ENCODE measurements around the gene PVALEF.

PVALEF gene

GRCh38 chr17:81165246-81166032 is at the start of gene PVALEF:
Gene PVALEF (plus strand): TSS chr17:81165507. CDS start chr17:81181227, 15,720 bp downstream.
- DNase-seq (ENCODE audit: low read depth): peak; percentile 13

- DNase-seq (ENCODE audit: low read depth): no peak
These were observed 49.4 kb upstream of the PVALEF start for GRCh38 chr17:81115749-81116464.

GRCh38 chr17:81116704-81117103 is 48.6 kb upstream of the PVALEF start:
- no peak for DNase-seq (ENCODE audit: low read depth)

- no peak for DNase-seq (ENCODE audit: low read depth)
These were observed 47.6 kb upstream of the PVALEF start for GRCh38 chr17:81117672-81118198.

- no peak for DNase-seq (ENCODE audit: low read depth)
These were observed 46.7 kb upstream of the PVALEF start for GRCh38 chr17:81118308-81119221.

- DNase-seq (ENCODE audit: low read depth): peak; percentile 92
These were observed 45.8 kb upstream of the PVALEF start for GRCh38 chr17:81119223-81120148.

- DNase-seq (ENCODE audit: low read depth): no peak
These were observed 45.2 kb upstream of the PVALEF start for GRCh38 chr17:81120149-81120484.

- no peak for DNase-seq (ENCODE audit: low read depth)
These were observed 44.3 kb upstream of the PVALEF start for GRCh38 chr17:81120695-81121621.

GRCh38 chr17:81121841-81122733 is 43.2 kb upstream of the PVALEF start:
- DNase-seq (ENCODE audit: low read depth): no peak

GRCh38 chr17:81123052-81124048 is 42.0 kb upstream of the PVALEF start:
- no peak for DNase-seq (ENCODE audit: low read depth)

- no peak for DNase-seq (ENCODE audit: low read depth)
These were observed 40.9 kb upstream of the PVALEF start for GRCh38 chr17:81124377-81124776.

- DNase-seq (ENCODE audit: low read depth): no peak
These were observed 39.7 kb upstream of the PVALEF start for GRCh38 chr17:81125573-81126081.

GRCh38 chr17:81126281-81127132 is 38.8 kb upstream of the PVALEF start:
- no peak for DNase-seq (ENCODE audit: low read depth)

- no peak for DNase-seq (ENCODE audit: low read depth)
These were observed 38.2 kb upstream of the PVALEF start for GRCh38 chr17:81127133-81127455.

GRCh38 chr17:81127526-81128177 is 37.7 kb upstream of the PVALEF start:
- DNase-seq (ENCODE audit: low read depth): no peak

- no peak for DNase-seq (ENCODE audit: low read depth)
These were observed 37.0 kb upstream of the PVALEF start for GRCh38 chr17:81128338-81128737.
